GM23338 (cell line): ENCODE results near the gene RAB3A.

ENCODE experiments used
- CTCF ChIP-seq, 2 experiments: fragments of 200-600 bp in 1 of 2; sonication (generic) in 1 of 2; conservative IDR thresholded peaks; 2 replicates each; pipeline versions ENCODE4 v1.5.1 to v1.6.1; 2016 to 2017; ENCODE audit warnings: antibody characterized with exemption in 2 of 2, low read depth in 2 of 2, mild to moderate bottlenecking in 2 of 2, moderate library complexity in 1 of 2
- EZH2phosphoT487 ChIP-seq: fragments of 200-600 bp; sonication (generic); IDR thresholded peaks from one replicate; pipeline ENCODE4 v1.8.1; 2018; ENCODE audit warnings: antibody characterized with exemption; ENCODE audit not compliant: unreplicated experiment

- TF ChIP-seq CTCF (conservative IDR thresholded peaks at IDR 0.05; ENCODE audit: low read depth in 2 of 2): no peak
- TF ChIP-seq EZH2phosphoT487: no peak
Observed at GRCh38 chr19:18193388-18194180, 10.3 kb downstream of the RAB3A start.
